IMR-90 (cell line): Measurements from ENCODE around the gene NTN4. TPM values are rescaled to one million over a fixed set of nuclear protein-coding genes. Genes with fewer than 3 reads are reported as not detected.

ENCODE experiments used
- ATAC-seq: fragments of 200-7000 bp; cut with Tn5 transposase; 2 replicates; pipeline ENCODE4 v1.9.1; 2020; ENCODE audit warnings: low read depth, mild to moderate bottlenecking, moderate library complexity
- BruUV-seq: library from RNA; stranded (reverse); fragments of 400-500 nt; replicated peaks from 2 replicates; lab custom pipeline; 2021; lab: Mats Ljungman, UMichigan
- CTCF ChIA-PET: fragments of 300-600 bp; formaldehyde crosslinking; extraction: SDS; loops from one replicate; lab custom pipeline; 2021; ENCODE audit warnings: antibody characterized with exemption; lab: Yijun Ruan, JAX
- POLR2A ChIA-PET: fragments of 300-600 bp; sonication (Branson Sonifier 250); formaldehyde crosslinking; loops from one replicate; lab custom pipeline; 2022; ENCODE audit warnings: antibody characterized with exemption; ENCODE audit not compliant: unreplicated experiment; lab: Charles Lee
- DNase-seq: peaks from one replicate; pipeline ENCODE4 v3.0.0; 2013
- H2AFZ ChIP-seq: replicated peaks from 2 replicates; pipeline ENCODE3; 2013; ENCODE audit warnings: low read length, mild to moderate bottlenecking; ENCODE audit not compliant: poor library complexity
- H2AK5ac ChIP-seq: 2 replicates; pipeline ENCODE4 v1.6.1; 2013; ENCODE audit warnings: low read depth, low read length, inconsistent platforms
- H2AK9ac ChIP-seq: replicated peaks from 2 replicates; pipeline ENCODE3; 2013; ENCODE audit warnings: mild to moderate bottlenecking, low read depth, low read length, moderate library complexity; ENCODE audit not compliant: poor library complexity
- H2BK120ac ChIP-seq: 2 replicates; pipeline ENCODE4 v1.6.1; 2013; ENCODE audit warnings: low read depth, low read length, inconsistent platforms
- H2BK15ac ChIP-seq: 3 replicates; pipeline ENCODE4 v1.6.1; 2013; ENCODE audit warnings: low read depth, low read length, inconsistent platforms
- H2BK20ac ChIP-seq: 2 replicates; pipeline ENCODE4 v1.6.1; 2013; ENCODE audit warnings: low read depth, mild to moderate bottlenecking, inconsistent platforms, low read length, moderate library complexity
- H2BK5ac ChIP-seq: 2 replicates; pipeline ENCODE4 v1.6.1; 2013; ENCODE audit warnings: mild to moderate bottlenecking, low read depth, low read length, inconsistent platforms; ENCODE audit not compliant: poor library complexity, severe bottlenecking
- H3K14ac ChIP-seq: replicated peaks from 2 replicates; pipeline ENCODE4 v1.6.1; 2013; ENCODE audit warnings: low read depth, low read length, inconsistent platforms
- H3K18ac ChIP-seq: 2 replicates; pipeline ENCODE4 v1.6.1; 2013; ENCODE audit warnings: low read depth, low read length, control low read depth
- H3K23ac ChIP-seq: 2 replicates; pipeline ENCODE4 v1.6.1; 2013; ENCODE audit warnings: low read depth, low read length, inconsistent platforms
- H3K27ac ChIP-seq: 2 replicates; pipeline ENCODE4 v1.5.1; 2013; ENCODE audit warnings: mild to moderate bottlenecking, control low read depth, low read length; ENCODE audit not compliant: insufficient read depth
- H3K27me3 ChIP-seq: 2 replicates; pipeline ENCODE4 v1.6.1; 2013; ENCODE audit warnings: low read length; ENCODE audit not compliant: control insufficient read depth, insufficient read depth
- H3K36me3 ChIP-seq: 2 replicates; pipeline ENCODE4 v1.6.1; 2013; ENCODE audit warnings: low read length, mixed read lengths; ENCODE audit not compliant: control insufficient read depth, insufficient read depth
- H3K4ac ChIP-seq: 2 replicates; pipeline ENCODE4 v1.6.1; 2013; ENCODE audit warnings: low read depth, low read length, inconsistent platforms
- H3K4me1 ChIP-seq: 2 replicates; pipeline ENCODE4 v1.6.1; 2013; ENCODE audit warnings: low read length, mixed read lengths; ENCODE audit not compliant: control insufficient read depth, insufficient read depth
- H3K4me2 ChIP-seq: 2 replicates; pipeline ENCODE4 v1.6.1; 2013; ENCODE audit warnings: low read depth, mild to moderate bottlenecking, control low read depth, low read length, moderate library complexity
- H3K4me3 ChIP-seq: 2 replicates; pipeline ENCODE4 v1.5.1; 2013; ENCODE audit warnings: low read depth, mild to moderate bottlenecking, control low read depth, low read length, moderate library complexity; ENCODE audit not compliant: insufficient read depth
- H3K56ac ChIP-seq: 2 replicates; pipeline ENCODE4 v1.6.1; 2013; ENCODE audit warnings: low read length, inconsistent platforms; ENCODE audit not compliant: insufficient read depth; ENCODE audit errors: extremely low read depth
- H3K79me1 ChIP-seq, 2 experiments: 2 replicates each; pipeline ENCODE4 v1.6.1; 2013; ENCODE audit warnings: low read length in 2 of 2, inconsistent platforms in 1 of 2, low read depth in 1 of 2
- H3K9ac ChIP-seq: 2 replicates; pipeline ENCODE4 v1.6.1; 2013; ENCODE audit warnings: low read depth, low read length, control low read depth
- H3K9me1 ChIP-seq: 2 replicates; pipeline ENCODE4 v1.6.1; 2013; ENCODE audit warnings: low read length, inconsistent platforms; ENCODE audit not compliant: insufficient read depth
- H3K9me3 ChIP-seq: 2 replicates; pipeline ENCODE4 v1.6.1; 2013; ENCODE audit warnings: low read length; ENCODE audit not compliant: control insufficient read depth, insufficient read depth
- H4K20me1 ChIP-seq: 2 replicates; pipeline ENCODE4 v1.6.1; 2013; ENCODE audit warnings: low read length, inconsistent platforms; ENCODE audit not compliant: insufficient read depth
- H4K5ac ChIP-seq: 2 replicates; pipeline ENCODE4 v1.6.1; 2013; ENCODE audit warnings: mild to moderate bottlenecking, low read depth, low read length, control low read depth
- H4K8ac ChIP-seq, 2 experiments: 2 replicates each; pipeline ENCODE4 v1.6.1; 2013; ENCODE audit warnings: low read depth in 2 of 2, low read length in 2 of 2, control low read depth in 1 of 2, inconsistent platforms in 1 of 2
- H4K91ac ChIP-seq: 2 replicates; pipeline ENCODE4 v1.6.1; 2013; ENCODE audit warnings: low read depth, low read length, inconsistent platforms; ENCODE audit not compliant: insufficient read depth
- BHLHE40 ChIP-seq: fragments of 150-350 bp; IDR thresholded peaks from 2 replicates; pipeline ENCODE4 v1.6.1; 2016; ENCODE audit warnings: mild to moderate bottlenecking, low read depth, low read length
- CHD1 ChIP-seq: IDR thresholded peaks from 2 replicates; pipeline ENCODE4 v1.6.1; 2012; ENCODE audit warnings: low read depth, low read length, improper control_type of control experiment
- CTCF ChIP-seq: conservative IDR thresholded peaks from 2 replicates; pipeline ENCODE4 v1.5.1; 2012; ENCODE audit warnings: mild to moderate bottlenecking, low read depth, low read length, improper control_type of control experiment
- ELK1 ChIP-seq: fragments of 150-350 bp; IDR thresholded peaks from 2 replicates; pipeline ENCODE4 v1.6.1; 2016; ENCODE audit warnings: low read depth, mild to moderate bottlenecking, low read length, moderate library complexity, borderline replicate concordance
- FOS ChIP-seq: fragments of 150-350 bp; IDR thresholded peaks from 2 replicates; pipeline ENCODE4 v1.6.1; 2016; ENCODE audit warnings: low read depth, low read length
- MAFK ChIP-seq: IDR thresholded peaks from 2 replicates; pipeline ENCODE4 v1.6.1; 2012; ENCODE audit warnings: low read depth, low read length, improper control_type of control experiment
- MAZ ChIP-seq: IDR thresholded peaks from 2 replicates; pipeline ENCODE4 v1.6.1; 2012; ENCODE audit warnings: low read depth, mild to moderate bottlenecking, low read length, improper control_type of control experiment, moderate library complexity, borderline replicate concordance
- MXI1 ChIP-seq: IDR thresholded peaks from 2 replicates; pipeline ENCODE4 v1.6.1; 2012; ENCODE audit warnings: low read depth, mild to moderate bottlenecking, low read length, moderate library complexity, borderline replicate concordance
- NFE2L2 ChIP-seq: fragments of 150-350 bp; IDR thresholded peaks from 2 replicates; pipeline ENCODE4 v1.6.1; 2016; ENCODE audit warnings: low read depth, mild to moderate bottlenecking, low read length
- POLR2A ChIP-seq: IDR thresholded peaks from 2 replicates; pipeline ENCODE4 v1.6.1; 2012; ENCODE audit warnings: mild to moderate bottlenecking, low read depth, low read length
- RAD21 ChIP-seq: IDR thresholded peaks from 2 replicates; pipeline ENCODE4 v1.6.1; 2012; ENCODE audit warnings: low read length, improper control_type of control experiment
- RCOR1 ChIP-seq: IDR thresholded peaks from 2 replicates; pipeline ENCODE4 v1.6.1; 2012; ENCODE audit warnings: mild to moderate bottlenecking, low read length, improper control_type of control experiment; ENCODE audit not compliant: insufficient replicate concordance
- RFX5 ChIP-seq: IDR thresholded peaks from 2 replicates; pipeline ENCODE4 v1.8.0; 2012; ENCODE audit warnings: low read depth, mild to moderate bottlenecking, low read length, moderate library complexity
- USF2 ChIP-seq: fragments of 150-350 bp; IDR thresholded peaks from 2 replicates; pipeline ENCODE4 v1.6.1; 2017; ENCODE audit warnings: mild to moderate bottlenecking, antibody characterized with exemption, low read length, low read depth
- WGBS, 2 experiments: methylation state at CpG; one replicate each; pipeline versions ENCODE4 v1.1.5 to v1.1.7; 2013; ENCODE audit warnings: missing lambda C conversion rate in 2 of 2; ENCODE audit not compliant: insufficient read length in 1 of 2; ENCODE audit errors: extremely low coverage in 2 of 2; 5-methylcytosine and 5-hydroxymethylcytosine counted together
- dilution Hi-C: fragments of 300-500 bp; cut with HindIII; formaldehyde crosslinking; loops from one replicate; pipeline ENCODE4 v1.14.3; 2018; ENCODE audit warnings: low sequenced_read_pairs; ENCODE audit not compliant: unreplicated experiment
- in situ Hi-C: fragments of 300-500 bp; cut with MboI; formaldehyde crosslinking; loops from 3 replicates; pipeline ENCODE4 v1.14.3; 2019; ENCODE audit warnings: low sequenced_read_pairs, inconsistent platforms, mixed read lengths
- intact Hi-C: fragments of 100-400 bp; cut with micrococcal nuclease; formaldehyde crosslinking; loops from 2 replicates; pipeline ENCODE4 v1.10.0; 2022
- polyA plus RNA-seq, 3 experiments: library from polyadenylated mRNA; depleted of rRNA; stranded (reverse); fragments of >200 nt; gene quantifications; 2 replicates each; pipeline ENCODE4 v1.2.3, GENCODE V29; 2012; ENCODE audit warnings: low replicate concordance in 1 of 3
- total RNA-seq: library from RNA; depleted of rRNA; stranded (reverse); fragments of >200 nt; gene quantifications from 2 replicates; pipeline ENCODE4 v1.2.3, GENCODE V29; 2012

The NTN4 gene
- total and polyA plus RNA-seq, 2 of the 4 experiments (the other 2 are of a cell fraction), result 54.6 to 56.6 TPM

GRCh38 chr12:95755261-95755865, 35.2 kb downstream of the NTN4 start:
- intact Hi-C loops (no loop called here), in situ Hi-C loops (no loop called here), dilution Hi-C loops (no loop called here)
- H3K56ac ChIP-seq, result no peak overlapping the region
- H3K4me3 ChIP-seq, result no peak overlapping the region
- TF ChIP-seq RCOR1 (no peak), CTCF (no peak), USF2 (no peak), RFX5 (no peak), ELK1 (no peak), MAFK (no peak), BHLHE40 (no peak), NFE2L2 (no peak), POLR2A (no peak), MAZ (no peak), FOS (no peak), RAD21 (no peak), MXI1 (no peak), CHD1 (no peak)
- peaks cover 7% of the 10 kb centered on the region; the same call in 1 of the 2 replicates for H3K9me1 ChIP-seq
- H2AFZ ChIP-seq, result no peak overlapping the region
- H3K79me1 ChIP-seq, result peaks cover 0 to 26% of the 10 kb centered on the region in 2 experiments; a peak in 2 of 4 replicates
- H3K4me1 ChIP-seq, result peaks cover 4% of the 10 kb centered on the region; the same call in 1 of the 2 replicates
- H2AK9ac ChIP-seq, result no peak overlapping the region
- H3K4me2 ChIP-seq, result no peak overlapping the region
- H3K27me3 ChIP-seq, result no peaks in the 10 kb centered on the region
- no peak overlapping the region for H2BK5ac ChIP-seq
- ChIA-PET CTCF (no interaction called here), POLR2A (no interaction called here)
- no peak overlapping the region for H4K91ac ChIP-seq
- no peaks in the 10 kb centered on the region for H3K9me3 ChIP-seq
- H2BK120ac ChIP-seq, result no peak overlapping the region
- H4K5ac ChIP-seq, result no peak overlapping the region
- H3K18ac ChIP-seq, result no peak overlapping the region; the same call in none of the 2 replicates
- H3K27ac ChIP-seq, result no peak overlapping the region
- H2BK20ac ChIP-seq, result no peak overlapping the region
- H3K9ac ChIP-seq, result no peak overlapping the region
- ATAC-seq, result no peak
- no peak overlapping the region for H3K14ac ChIP-seq
- H3K36me3 ChIP-seq, result peaks cover 3% of the 10 kb centered on the region; the same call in 1 of the 2 replicates
- peaks cover 1% of the 10 kb centered on the region; the same call in 1 of the 2 replicates for H4K20me1 ChIP-seq
- no peak overlapping the region for H4K8ac ChIP-seq
- DNase-seq, result no peak
- H2AK5ac ChIP-seq, result no peak overlapping the region
- H3K4ac ChIP-seq, result no peak overlapping the region
- no peak overlapping the region for H2BK15ac ChIP-seq
- 80% methylated on average over 1 of the region's 6 CpGs; no CpG with 5 or more reads in 1 of the 2 experiments for WGBS, 2 experiments
- H3K23ac ChIP-seq, result peak overlapping the region; percentile 51; the same call in 1 of the 2 replicates
- no TSS peak for BruUV-seq
